NT2/D1 (cell line): ENCODE measurements around the gene SPPL3.

ENCODE experiments used
- DNase-seq: peaks from one replicate; pipeline ENCODE4 v3.0.0-alpha.2; 2011; ENCODE audit warnings: low read depth, low spot score
- H3K27me3 ChIP-seq: 2 replicates; pipeline ENCODE4 v1.6.0; 2011; ENCODE audit warnings: mild to moderate bottlenecking; ENCODE audit not compliant: insufficient read length, insufficient read depth
- H3K36me3 ChIP-seq: 2 replicates; pipeline ENCODE4 v1.6.1; 2011; ENCODE audit warnings: mild to moderate bottlenecking, low read length, mixed read lengths; ENCODE audit not compliant: insufficient read depth, insufficient read length
- H3K4me1 ChIP-seq: 2 replicates; pipeline ENCODE4 v1.5.1; 2011; ENCODE audit not compliant: insufficient read depth, insufficient read length
- H3K4me3 ChIP-seq: 2 replicates; pipeline ENCODE4 v1.5.1; 2011; ENCODE audit warnings: low read depth; ENCODE audit not compliant: insufficient read length
- H3K9ac ChIP-seq: 2 replicates; pipeline ENCODE4 v1.6.0; 2011; ENCODE audit warnings: low read depth; ENCODE audit not compliant: insufficient read length
- H3K9me3 ChIP-seq: 2 replicates; pipeline ENCODE4 v1.5.1; 2011; ENCODE audit warnings: mild to moderate bottlenecking, low read length; ENCODE audit not compliant: insufficient read depth
- SUZ12 ChIP-seq: IDR thresholded peaks from 2 replicates; pipeline ENCODE4 v1.6.1; 2011; ENCODE audit not compliant: insufficient read length, insufficient read depth; ENCODE audit errors: extremely low read depth
- YY1 ChIP-seq: IDR thresholded peaks from 2 replicates; pipeline ENCODE4 v1.6.1; 2011; ENCODE audit not compliant: insufficient read length, insufficient read depth
- ZNF274 ChIP-seq: IDR thresholded peaks from 2 replicates; pipeline ENCODE4 v1.6.1; 2011; ENCODE audit warnings: mild to moderate bottlenecking, low read depth, low read length

SPPL3 gene

DNA sequence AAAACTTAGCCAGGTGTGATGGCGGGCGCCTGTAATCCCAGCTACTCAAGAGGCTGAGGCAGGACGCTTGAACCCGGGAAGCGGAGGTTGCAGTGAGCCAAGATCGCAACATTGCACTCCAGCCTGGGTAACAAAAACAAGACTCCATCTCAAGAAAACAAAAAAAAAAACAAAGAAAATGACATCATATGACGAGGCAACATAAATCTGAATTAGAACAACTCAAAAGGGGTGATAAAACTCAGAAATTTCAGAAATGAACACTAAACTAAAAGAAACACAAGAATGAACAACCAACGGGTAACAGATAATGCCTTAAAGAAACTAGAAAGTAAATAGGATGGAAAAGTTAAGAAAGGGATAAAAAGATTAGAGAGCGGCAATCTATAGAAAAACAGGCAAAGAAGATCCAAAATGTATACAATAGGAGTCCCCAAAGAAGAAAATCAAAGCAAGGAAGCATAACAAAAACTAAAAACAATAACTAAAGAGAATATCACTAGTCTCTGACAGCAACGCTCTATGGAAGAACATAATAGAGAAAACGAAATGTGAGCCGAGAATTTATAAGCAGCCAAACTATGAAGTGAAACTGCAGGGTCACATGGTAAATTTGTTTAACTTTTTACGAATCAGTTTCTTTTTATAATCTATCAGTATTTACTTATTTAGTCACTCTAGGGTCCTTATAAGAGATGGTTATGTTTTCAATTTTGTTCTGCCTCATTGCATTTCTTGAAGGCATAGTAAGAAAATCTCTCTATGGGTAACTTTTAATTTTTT, 45.7 kb downstream of the SPPL3 start:
- H3K36me3 ChIP-seq = no peaks in the 10 kb centered on the region
- no peak overlapping the region for H3K4me3 ChIP-seq
- no peaks in the 10 kb centered on the region for H3K9me3 ChIP-seq
- H3K27me3 ChIP-seq = no peaks in the 10 kb centered on the region
- H3K9ac ChIP-seq = no peak overlapping the region
- DNase-seq = no peak
- TF ChIP-seq ZNF274 (no peak), YY1 (no peak), SUZ12 (no peak)
- no peaks in the 10 kb centered on the region for H3K4me1 ChIP-seq

DNA sequence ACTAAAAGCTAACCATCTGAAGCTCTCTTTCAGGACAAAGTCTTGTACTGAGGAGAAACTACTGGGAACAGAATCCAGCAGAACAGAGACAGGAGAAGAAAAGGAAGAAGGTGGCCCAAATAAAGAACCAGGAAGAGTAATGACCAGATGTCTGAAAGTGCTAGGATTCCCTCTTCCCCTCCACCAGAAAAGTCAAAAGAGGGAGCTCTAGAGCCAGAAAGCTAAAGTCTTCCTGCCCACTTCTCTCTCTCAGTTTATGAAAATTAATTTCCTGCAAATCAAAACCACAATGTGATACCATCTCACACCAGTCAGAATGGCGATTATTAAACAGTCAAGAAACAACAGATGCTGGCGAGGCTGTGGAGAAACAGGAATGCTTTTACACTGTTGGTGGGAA, 47.2 kb downstream of the SPPL3 start:
- no peak overlapping the region for H3K9ac ChIP-seq
- H3K4me3 ChIP-seq = no peak overlapping the region
- H3K4me1 ChIP-seq = no peaks in the 10 kb centered on the region
- no peaks in the 10 kb centered on the region for H3K27me3 ChIP-seq
- H3K36me3 ChIP-seq = no peaks in the 10 kb centered on the region
- H3K9me3 ChIP-seq = no peaks in the 10 kb centered on the region
- no peak for DNase-seq
- TF ChIP-seq YY1 = no peak
- no peak for TF ChIP-seq SUZ12
- no peak for TF ChIP-seq ZNF274

DNA sequence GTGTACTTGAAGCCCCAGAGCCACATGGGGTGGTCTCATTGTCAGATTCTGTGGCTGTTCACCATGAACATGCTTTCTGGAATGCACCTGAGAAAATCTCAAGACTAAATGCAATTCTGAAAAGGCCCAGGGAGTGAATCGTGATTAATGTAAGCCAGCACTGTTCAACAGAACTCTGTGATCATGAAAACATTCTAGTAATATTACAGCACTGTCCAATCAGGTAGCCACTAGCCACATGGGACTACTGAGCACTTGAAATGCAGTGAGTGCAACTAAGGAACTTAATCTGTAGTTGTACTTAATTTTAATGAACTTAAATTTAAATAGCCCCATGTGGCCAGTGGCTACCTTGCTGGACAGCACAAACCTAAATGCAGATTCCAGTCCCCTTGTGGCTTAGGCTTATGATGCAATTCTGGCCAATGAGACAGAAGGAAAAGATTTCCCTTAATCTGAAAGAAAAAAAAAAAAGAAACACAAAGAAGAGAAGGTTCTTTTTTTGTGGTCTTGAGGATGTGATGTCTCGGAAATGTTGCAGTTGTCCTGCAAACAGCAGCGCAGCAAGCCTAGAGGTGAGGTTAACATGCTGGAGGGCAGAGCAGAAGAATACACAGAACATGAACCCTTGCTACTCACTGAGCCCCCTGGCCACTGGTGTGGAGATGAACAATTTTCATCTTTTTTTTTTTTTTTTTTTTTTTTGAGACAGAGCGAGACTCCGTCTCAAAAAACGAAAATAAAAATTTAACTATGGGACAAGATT, 48.2 kb downstream of the SPPL3 start:
- Histone ChIP-seq H3K9ac (no peak overlapping the region), H3K9me3 (no peaks in the 10 kb centered on the region), H3K27me3 (no peaks in the 10 kb centered on the region), H3K4me3 (no peak overlapping the region), H3K4me1 (no peaks in the 10 kb centered on the region), H3K36me3 (no peaks in the 10 kb centered on the region)
- DNase-seq = no peak
- TF ChIP-seq YY1 (no peak), ZNF274 (no peak), SUZ12 (no peak)

DNA sequence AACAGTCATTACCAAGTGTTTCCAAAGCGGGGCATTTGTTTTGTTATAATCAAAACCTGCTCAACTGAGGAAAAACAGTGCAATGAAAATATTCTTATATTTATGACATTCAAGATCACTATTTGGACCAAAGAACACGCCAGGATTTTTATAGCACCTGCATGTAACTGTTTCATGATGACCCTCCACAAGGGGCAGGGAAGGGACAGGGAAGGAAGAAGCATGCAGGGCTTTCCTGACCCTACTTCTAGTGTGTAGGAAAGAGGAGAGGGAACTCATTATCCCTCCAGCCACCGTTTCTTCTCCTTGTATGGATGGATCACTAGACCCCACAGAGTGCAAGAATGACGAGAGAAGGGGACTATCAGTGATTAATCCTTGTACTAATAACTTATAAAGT, 49.4 kb downstream of the SPPL3 start:
- Histone ChIP-seq H3K9ac (no peak overlapping the region), H3K27me3 (no peaks in the 10 kb centered on the region), H3K36me3 (no peaks in the 10 kb centered on the region), H3K9me3 (no peaks in the 10 kb centered on the region), H3K4me1 (no peaks in the 10 kb centered on the region), H3K4me3 (no peak overlapping the region)
- TF ChIP-seq YY1 (no peak), ZNF274 (no peak), SUZ12 (no peak)
- no peak for DNase-seq

DNA sequence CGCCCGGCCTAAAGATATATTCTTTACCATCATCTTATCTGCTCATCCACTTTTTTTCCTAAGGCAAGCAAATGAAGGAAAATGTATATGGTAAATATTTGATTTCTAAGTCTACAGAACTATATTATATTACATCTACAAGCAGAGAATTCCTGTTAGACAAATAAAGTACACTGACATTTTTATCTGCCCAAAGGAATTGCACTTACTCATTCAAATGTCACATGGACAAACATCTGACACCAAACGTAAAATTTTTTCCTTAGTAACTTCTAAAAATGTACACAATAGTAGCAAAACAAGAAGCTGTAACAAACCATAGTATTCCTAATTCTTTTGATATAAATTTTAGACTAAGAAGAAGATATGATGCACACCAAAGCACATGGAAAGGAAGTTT, 51.0 kb downstream of the SPPL3 start:
- H3K4me1 ChIP-seq = no peaks in the 10 kb centered on the region
- no peak overlapping the region for H3K4me3 ChIP-seq
- DNase-seq = no peak
- TF ChIP-seq YY1 (no peak), SUZ12 (no peak), ZNF274 (no peak)
- H3K27me3 ChIP-seq = no peaks in the 10 kb centered on the region
- no peaks in the 10 kb centered on the region for H3K36me3 ChIP-seq
- no peaks in the 10 kb centered on the region for H3K9me3 ChIP-seq
- H3K9ac ChIP-seq = no peak overlapping the region

DNA sequence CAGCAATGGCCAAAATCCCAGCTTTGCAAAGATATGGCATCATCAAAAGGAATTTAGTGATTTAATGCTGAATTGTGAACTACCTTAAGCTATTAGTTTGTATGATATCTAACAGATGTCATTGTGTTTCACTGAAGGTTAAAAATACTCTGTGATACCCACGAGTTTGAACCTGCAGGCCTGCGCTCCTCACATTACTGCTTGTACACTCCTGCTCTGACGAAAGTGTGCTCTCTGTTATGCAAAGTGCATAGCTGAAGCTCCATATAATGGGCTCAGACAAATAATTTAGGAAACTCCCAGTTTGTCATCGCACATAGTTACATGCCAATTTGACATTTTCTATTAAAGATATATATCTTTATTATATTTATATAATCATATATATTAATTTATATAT, 52.2 kb downstream of the SPPL3 start:
- Histone ChIP-seq H3K27me3 (no peaks in the 10 kb centered on the region), H3K4me1 (no peaks in the 10 kb centered on the region)
- no peak for TF ChIP-seq ZNF274
- no peak for TF ChIP-seq SUZ12
- TF ChIP-seq YY1 = no peak

DNA sequence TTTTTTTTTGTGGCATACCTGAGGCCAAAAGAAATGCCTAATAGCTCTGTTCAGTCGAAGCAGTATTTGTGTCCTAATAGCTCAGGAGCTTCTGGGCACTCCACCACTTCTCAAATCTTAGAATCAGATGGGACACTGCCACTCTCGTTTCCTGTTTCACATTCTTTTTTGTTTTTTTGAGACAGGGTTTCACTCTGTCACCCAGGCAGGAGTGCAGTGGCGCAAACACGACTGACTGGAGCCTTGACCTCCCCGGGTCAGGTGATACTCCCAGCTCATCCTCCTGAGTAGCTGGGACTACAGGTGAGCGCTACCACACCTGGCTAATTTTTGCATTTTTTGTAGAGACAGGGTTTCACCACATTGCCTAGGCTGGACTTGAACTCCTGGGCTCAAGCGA, 52.7 kb downstream of the SPPL3 start:
- no peaks in the 10 kb centered on the region for H3K27me3 ChIP-seq
- no peaks in the 10 kb centered on the region for H3K36me3 ChIP-seq
- no peaks in the 10 kb centered on the region for H3K9me3 ChIP-seq
- no peak overlapping the region for H3K4me3 ChIP-seq
- no peaks in the 10 kb centered on the region for H3K4me1 ChIP-seq
- TF ChIP-seq YY1 = no peak
- no peak for TF ChIP-seq ZNF274
- H3K9ac ChIP-seq = no peak overlapping the region
- no peak for DNase-seq

More for the DNA sequence above, 52.2 kb downstream of the SPPL3 start:
- no peak for DNase-seq
- Histone ChIP-seq H3K9me3 (no peaks in the 10 kb centered on the region), H3K4me3 (no peak overlapping the region), H3K36me3 (no peaks in the 10 kb centered on the region), H3K9ac (no peak overlapping the region)
